ENCODE results near the gene ATP2B3.
A peak's percentile ranks its signal among the peaks of the same experiment; 100 is the strongest.

ATP2B3 gene

GRCh38 chrX:153576239-153576870 lies 58.9 kb downstream of the ATP2B3 start:
- DNase-seq, result no peak

- DNase-seq, result no peak
Measured at GRCh38 chrX:153576961-153577360, 59.5 kb downstream of the ATP2B3 start.

- no peak for DNase-seq
Measured at GRCh38 chrX:153578200-153578835, 60.9 kb downstream of the ATP2B3 start.

GRCh38 chrX:153578889-153579288 lies 61.4 kb downstream of the ATP2B3 start:
- no peak for DNase-seq

- no peak for DNase-seq
Measured at GRCh38 chrX:153580700-153581386, 63.4 kb downstream of the ATP2B3 start.

DNA sequence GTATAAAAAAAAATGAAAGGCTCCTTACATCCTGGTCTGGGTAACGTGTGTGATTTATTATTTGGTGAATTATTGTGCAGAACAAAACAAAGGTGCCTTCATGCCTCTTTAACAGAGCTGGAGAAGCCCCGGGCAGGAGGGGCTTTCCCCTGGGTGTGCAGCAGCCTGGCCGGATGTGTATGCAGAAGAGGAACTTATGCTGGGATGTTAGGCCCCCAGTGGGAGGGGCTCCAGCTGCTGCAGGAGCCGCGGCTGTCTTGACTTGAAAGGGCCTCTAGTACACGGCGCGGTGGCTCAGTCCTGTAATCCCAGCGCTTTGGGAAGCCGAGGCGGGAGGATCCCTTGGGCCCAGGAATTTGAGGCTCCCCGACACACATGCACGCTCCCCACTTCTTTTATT lies 65.5 kb downstream of the ATP2B3 start:
- DNase-seq, result peak; percentile 56 to 66

DNA sequence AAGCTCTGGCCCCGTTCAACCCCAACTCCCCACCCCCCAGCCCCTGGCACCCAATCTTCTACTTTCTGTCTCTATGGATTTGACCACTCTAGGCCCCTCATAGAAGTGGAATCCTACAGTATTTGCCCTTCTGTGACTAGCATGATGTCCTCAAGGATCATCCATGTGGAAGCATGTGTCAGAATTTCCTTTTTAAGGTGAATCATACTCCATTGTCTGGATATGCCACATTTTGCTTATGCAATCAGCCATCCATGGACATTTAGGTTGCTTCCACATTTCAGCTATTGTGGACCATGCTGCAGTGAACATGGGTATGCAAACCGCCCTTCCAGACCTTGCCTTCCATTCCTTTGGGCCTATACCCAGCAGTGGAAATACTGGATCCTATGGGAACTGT lies 66.0 kb downstream of the ATP2B3 start:
- no peak for DNase-seq

DNA sequence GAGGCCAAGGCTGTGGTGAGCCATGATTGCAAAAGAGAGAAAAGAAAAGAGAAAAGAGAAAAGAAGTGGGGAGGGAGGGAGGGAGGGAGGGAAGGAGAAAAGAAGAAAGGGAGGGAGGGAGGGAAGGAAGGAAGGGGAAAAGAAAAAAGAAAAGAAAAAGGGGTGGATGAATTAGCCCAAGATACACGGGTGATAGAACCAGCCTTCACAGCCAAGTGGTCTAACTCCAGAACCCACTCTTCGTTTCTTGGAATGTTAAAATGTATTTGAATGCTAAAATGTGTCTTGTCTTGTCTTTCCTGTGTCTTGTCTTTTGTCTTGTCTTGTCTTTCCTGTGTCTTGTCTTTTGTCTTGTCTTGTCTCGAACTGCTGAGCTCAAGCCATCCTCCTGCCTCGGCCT lies 68.4 kb downstream of the ATP2B3 start:
- no peak for DNase-seq

DNA sequence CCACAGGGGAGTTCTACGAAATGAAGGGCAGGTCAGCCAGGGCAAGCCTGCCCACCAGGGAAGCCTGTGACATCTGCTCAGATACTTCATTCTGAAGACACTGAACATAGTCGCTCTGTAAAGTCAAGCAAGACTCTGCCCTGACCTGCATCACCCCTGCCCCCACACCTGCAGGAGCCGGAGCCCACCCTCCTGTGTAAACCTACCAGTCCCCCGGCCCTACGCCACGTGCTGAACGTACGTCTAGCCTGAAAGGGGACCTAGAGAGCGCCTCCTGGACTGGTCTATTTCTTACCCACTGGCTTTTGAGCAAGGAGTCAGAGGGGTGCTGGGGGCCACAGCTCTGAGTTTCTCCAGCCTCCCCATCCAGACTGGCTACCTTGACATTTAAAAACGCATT lies 69.9 kb downstream of the ATP2B3 start:
- no peak for DNase-seq

GRCh38 chrX:153588021-153588781 lies 70.8 kb downstream of the ATP2B3 start:
- no peak for DNase-seq

DNA sequence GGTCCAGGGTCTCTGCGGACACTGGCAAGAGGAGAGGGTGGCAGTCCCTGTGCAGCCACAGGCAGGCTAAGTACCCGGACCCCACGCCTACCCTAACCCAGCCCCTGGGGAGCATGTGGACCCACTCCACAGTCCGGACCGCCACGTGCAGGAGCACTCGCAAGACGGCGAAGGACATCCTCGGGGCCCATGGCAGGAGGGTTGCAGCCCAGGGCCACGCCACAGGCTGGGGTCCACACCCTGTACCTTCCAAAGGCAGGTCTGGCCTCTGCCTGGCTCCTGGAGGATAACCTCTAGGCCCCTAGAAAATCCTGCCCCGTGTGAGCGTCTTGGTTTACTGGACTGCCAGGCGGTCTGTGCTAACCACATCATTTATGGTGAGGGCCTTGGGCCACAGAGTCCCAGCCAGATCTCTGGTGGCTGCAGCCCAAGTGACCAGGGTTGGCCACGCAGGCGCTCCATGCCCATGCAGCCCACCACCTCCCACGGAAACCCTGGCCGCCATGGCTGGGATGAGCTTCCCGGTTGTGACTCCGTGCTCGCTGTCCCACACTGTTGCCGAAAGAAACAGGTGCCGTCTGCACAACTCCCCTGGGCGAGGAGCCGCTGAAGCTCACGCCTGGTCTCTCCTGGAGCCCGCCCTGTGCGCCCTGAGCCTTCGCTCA lies 71.5 kb downstream of the ATP2B3 start:
- no peak for DNase-seq

DNA sequence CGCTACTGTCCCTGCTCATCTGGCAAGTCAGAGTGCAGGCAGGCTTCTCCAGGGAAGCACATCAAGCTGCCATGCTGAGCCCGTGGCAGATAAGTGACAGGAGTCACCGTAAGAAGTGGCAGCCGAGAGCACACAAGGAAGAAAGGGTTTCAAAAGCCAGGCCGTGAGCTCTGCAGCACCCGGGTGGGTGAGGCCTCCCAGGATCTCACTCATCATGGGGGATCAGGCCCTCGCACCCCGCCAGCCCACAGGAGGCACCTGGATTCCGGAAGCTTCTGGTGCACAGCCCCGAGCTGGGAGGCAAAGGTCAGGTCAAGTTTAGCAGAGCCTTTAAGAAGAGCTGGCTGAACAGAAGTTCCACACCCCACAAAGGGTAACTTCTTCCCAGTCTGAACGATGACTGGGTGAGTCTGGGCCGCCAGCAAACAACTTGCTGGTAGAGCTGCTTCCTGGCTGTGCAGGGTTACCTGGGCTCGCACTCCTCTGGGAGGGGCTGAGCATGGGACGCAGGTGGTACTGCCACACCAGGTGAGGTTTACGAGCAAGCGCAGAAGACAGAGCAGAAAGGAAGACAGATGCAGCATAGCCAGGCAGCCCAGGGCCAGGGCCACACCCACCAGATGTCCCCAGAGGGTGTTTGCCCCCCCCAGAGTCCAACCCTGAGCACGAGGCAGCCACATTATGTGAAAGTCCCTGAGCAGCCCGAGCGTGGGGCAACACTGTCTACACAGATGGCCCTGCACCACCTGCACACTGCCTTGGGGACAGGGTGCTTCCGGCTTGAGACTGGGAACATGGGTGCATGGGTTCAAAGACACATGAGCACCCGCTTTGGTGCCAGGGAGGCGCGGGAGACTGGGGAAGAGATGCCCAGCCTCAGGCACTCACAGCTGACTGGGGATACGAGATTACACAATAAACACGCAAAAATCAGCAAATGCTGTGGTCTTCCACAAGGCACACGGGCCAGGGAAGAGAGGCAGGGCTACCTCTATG lies 73.8 kb downstream of the ATP2B3 start:
- no peak for DNase-seq

DNA sequence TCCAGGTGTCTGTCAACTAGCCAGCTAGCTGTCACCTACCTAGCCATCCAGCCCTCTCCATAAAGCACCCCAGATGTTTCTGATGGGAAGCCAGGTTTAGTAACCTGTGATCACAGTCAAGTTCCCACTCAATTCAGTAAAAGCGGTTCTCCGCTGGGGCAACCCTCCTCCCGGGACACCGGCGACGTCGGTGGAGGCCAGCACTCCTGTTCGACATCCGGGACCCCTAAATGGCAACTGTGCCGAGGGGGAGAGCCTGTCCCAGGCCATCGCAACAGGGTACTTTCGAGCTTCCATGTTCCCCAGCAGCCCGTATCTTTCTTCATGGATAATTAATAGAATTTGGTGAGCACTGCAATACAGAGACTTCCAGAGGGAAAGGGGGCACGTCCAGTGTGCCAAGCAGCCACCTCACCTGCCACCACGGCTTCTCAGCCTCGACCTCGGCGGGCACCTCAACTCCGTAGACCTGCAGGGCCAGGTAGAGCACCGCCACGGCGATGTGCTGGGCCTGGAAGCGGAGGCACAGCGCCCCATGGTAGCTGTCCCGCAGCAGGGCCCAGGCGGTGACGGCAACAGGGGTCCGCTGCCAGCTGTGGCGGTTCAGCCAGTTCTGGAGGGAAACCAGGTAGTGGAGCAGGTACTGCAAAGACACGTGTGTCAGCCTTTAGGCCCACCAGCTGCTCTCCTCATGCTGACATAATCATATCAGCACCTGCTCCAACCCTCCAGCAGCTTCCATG lies 74.8 kb downstream of the ATP2B3 start:
- DNase-seq, result no peak

- DNase-seq, result no peak
Measured at GRCh38 chrX:153592966-153593688, 75.7 kb downstream of the ATP2B3 start.

DNA sequence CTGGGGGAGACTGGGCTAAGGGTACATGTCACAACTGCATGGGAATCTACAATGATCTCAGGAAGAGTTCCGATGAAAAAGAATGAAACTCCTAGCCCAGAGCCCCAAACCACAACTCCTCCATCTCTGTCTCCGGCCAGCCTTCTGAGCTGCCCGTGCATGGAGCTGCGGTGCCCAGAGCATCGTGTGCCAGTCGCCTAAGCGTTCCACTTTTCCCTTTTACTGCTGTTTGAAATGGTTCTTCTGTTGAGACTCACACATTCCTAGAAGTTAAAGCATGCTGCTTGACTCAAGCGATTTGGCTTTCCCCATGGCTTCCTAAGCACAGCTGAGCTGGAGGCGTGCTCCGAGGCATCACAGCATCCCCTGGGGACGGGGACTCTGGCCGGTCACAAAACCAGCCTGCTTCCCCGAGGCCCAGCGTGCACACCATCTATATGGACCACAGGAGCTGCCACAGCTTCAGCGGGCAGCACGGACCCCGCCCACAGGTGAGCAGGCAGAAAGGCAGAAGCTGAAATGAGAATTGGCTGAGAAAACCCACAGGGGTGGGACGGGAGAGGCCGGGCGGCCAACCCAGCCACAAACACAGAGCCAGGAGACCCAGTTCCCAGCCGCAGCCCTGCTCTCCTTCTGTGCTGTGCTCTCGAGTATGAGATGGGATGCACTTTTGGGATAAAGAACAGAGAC lies 76.5 kb downstream of the ATP2B3 start:
- DNase-seq, result no peak

GRCh38 chrX:153595387-153595786 lies 77.9 kb downstream of the ATP2B3 start:
- DNase-seq, result no peak

DNA sequence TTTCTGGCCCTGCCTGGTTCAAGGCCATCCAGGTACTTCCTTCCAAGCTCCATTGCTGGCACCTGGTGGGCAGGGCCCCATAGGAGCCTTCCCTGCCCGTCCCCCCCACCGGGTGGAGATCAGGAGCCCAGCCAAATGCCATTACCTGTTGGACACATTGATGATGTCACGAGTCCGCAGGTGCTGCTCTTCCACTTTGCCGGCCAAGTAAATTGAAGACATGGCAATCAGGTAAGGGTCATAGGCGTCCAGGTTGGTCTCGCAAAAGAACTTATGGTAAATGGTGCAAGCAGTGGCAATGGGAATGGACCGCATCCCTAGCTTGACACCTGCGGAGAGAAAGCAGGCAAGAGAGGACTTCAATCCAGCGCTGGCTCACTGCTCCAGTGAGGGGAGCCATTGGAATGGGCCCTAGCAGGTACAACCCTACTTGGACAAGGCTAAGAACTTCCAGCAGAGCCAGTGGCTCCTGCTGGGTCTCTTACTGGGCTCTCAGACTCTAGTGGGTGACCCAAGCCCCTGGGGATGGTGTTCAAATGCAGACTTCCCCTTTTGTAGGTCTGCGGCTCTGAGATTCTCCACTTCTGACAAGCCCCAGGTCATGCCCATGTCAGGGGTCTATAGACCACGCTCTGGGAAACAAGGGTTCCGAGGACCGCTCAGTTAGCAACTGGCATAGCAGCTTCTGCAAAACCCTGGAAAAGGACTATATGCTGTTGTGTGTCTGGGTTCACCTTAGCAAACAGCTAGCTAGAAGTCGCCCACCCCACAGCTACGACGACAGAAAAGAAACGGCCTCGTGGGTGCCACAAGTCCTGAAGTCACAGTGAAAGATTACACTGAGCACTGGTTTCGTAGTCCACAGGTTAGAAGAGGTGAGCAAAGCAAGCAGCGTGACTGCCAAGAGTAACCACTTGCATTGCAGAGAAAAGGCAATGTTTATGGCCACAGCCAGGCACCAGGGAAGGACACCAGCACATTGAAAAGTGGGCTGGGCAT lies 78.7 kb downstream of the ATP2B3 start:
- no peak for DNase-seq
